GM10248 (cell line): ENCODE results near the gene GADD45GIP1.

Experiments used
- CTCF ChIA-PET: fragments of 300-600 bp; sonication (Branson Sonifier 250); formaldehyde crosslinking; extraction: SDS; loops from one replicate; lab custom pipeline; 2021; ENCODE audit warnings: antibody characterized with exemption; lab: Yijun Ruan, JAX
- POLR2A ChIA-PET: fragments of 350-650 bp; sonication (Branson Sonifier 250); formaldehyde crosslinking; extraction: SDS; loops from one replicate; lab custom pipeline; 2020; ENCODE audit warnings: antibody characterized with exemption; lab: Yijun Ruan, JAX
- DNase-seq: peaks from one replicate; pipeline ENCODE4 v3.0.0; 2012; ENCODE audit errors: extremely low spot score
- TF ChIP-seq, protein P1 (sequence below): IDR thresholded peaks from 2 replicates; pipeline ENCODE4 v1.5.1; 2012; ENCODE audit warnings: mild to moderate bottlenecking, low read depth; ENCODE audit errors: extremely low read depth, missing control alignments, control extremely low read depth

GADD45GIP1 gene

GRCh38 chr19:12907166-12907565 is 49.9 kb downstream of the GADD45GIP1 start:
- POLR2A ChIA-PET: interaction anchor here (0.6 kb wide), 1 partner anchor 28 kb away, joined by 13 read pairs; no protein-coding TSS in a partner anchor
- CTCF ChIA-PET: interaction anchor here (1.3 to 2.9 kb wide), 4 partner anchors 9 to 60 kb away, joined by 3 to 11 read pairs (median 7); partner anchors contain the start of gene SYCE2
- TF ChIP-seq, protein P1, sequence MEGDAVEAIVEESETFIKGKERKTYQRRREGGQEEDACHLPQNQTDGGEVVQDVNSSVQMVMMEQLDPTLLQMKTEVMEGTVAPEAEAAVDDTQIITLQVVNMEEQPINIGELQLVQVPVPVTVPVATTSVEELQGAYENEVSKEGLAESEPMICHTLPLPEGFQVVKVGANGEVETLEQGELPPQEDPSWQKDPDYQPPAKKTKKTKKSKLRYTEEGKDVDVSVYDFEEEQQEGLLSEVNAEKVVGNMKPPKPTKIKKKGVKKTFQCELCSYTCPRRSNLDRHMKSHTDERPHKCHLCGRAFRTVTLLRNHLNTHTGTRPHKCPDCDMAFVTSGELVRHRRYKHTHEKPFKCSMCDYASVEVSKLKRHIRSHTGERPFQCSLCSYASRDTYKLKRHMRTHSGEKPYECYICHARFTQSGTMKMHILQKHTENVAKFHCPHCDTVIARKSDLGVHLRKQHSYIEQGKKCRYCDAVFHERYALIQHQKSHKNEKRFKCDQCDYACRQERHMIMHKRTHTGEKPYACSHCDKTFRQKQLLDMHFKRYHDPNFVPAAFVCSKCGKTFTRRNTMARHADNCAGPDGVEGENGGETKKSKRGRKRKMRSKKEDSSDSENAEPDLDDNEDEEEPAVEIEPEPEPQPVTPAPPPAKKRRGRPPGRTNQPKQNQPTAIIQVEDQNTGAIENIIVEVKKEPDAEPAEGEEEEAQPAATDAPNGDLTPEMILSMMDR: no peak
- DNase-seq: no peak
